ENCODE measurements around the gene POU2F3.
A peak's percentile ranks its signal among the peaks of the same experiment; 100 is the strongest.

POU2F3 gene

GRCh38 chr11:120290956-120291355 is 51.0 kb downstream of the POU2F3 start:
- Histone ChIP-seq H3K27ac (ENCODE audit: extremely low read depth, low read depth, low read length) (no peak overlapping the region), H3K4me3 (ENCODE audit: low read depth, low read length) (no peak overlapping the region), H3K4me1 (ENCODE audit: control insufficient read depth, insufficient read depth, low read length) (no peaks in the 10 kb centered on the region), H3K36me3 (ENCODE audit: control insufficient read depth in 2 of 2, insufficient read depth in 1 of 2, low read length in 2 of 2) (no peaks in the 10 kb centered on the region), H3K9me3 (ENCODE audit: control insufficient read depth, insufficient read depth, low read depth, low read length) (no peaks in the 10 kb centered on the region)
- POLR2A ChIA-PET = no interaction called here
- TF ChIP-seq GLIS1 (tag by site-specific recombination; IDR thresholded peaks at IDR 0.05) (peak; percentile 47), PRDM2 (tag by site-specific recombination; IDR thresholded peaks at IDR 0.05; ENCODE audit: borderline replicate concordance) (no peak)
- CTCF ChIA-PET = interaction anchor here (0.5 to 4.5 kb wide), 4 partner anchors 9 to 113 kb away, joined by 3 to 29 read pairs (median 3); no protein-coding TSS in a partner anchor

DNA sequence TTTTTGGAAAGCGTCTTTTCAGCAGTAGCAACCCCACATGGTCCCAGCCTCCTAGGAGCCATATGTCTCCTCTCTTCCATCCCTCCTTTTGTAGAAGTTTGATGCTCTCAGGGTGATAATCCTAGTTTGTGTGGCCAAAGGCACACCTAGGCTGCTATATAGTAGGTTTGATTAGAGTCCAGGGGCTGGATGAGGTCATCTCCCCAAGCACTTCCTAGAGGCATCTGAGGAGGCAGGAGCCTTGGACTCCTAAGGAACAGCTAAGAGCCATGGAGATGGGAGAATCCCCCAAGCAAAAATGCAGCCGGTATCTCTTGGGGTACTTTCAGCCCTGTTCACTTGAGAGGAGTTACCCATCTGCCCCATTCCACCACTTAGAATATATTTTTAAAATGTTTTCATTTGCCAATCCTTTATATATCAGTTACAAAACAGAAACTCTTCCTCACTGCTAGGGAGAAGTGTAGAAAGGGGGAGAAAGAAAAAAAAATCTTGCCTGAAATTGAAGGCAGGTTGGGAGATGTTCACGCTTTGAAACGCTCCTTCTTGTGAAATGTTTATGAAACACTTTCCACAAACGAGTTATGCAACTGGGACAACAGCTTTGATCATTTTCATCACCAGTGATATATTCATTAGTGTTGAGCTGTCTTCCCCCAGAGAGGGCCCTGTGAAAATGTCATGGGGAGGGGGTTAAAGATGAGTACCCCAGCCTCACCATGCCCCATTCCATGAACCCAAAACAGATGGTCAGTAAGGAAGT is 53.3 kb downstream of the POU2F3 start:
- CTCF ChIA-PET = interaction anchor here (0.6 to 14.7 kb wide), 6 partner anchors 9 to 60 kb away, joined by 3 to 349 read pairs (median 3); no protein-coding TSS in a partner anchor
- POLR2A ChIA-PET = no interaction called here
- TF ChIP-seq, protein P1, sequence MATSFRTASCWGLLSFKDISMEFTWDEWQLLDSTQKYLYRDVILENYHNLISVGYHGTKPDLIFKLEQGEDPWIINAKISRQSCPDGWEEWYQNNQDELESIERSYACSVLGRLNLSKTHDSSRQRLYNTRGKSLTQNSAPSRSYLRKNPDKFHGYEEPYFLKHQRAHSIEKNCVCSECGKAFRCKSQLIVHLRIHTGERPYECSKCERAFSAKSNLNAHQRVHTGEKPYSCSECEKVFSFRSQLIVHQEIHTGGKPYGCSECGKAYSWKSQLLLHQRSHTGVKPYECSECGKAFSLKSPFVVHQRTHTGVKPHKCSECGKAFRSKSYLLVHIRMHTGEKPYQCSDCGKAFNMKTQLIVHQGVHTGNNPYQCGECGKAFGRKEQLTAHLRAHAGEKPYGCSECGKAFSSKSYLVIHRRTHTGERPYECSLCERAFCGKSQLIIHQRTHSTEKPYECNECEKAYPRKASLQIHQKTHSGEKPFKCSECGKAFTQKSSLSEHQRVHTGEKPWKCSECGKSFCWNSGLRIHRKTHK (tag by site-specific recombination; IDR thresholded peaks at IDR 0.05) = no peak
- TF ChIP-seq ZNF366 (tag by site-specific recombination; conservative IDR thresholded peaks at IDR 0.05) = no peak
- 0 out of 2 replicates have a peak, but pooled peaks have one; percentile 15 for TF ChIP-seq ZNF335 (tag by site-specific recombination; conservative IDR thresholded peaks at IDR 0.05)
- TF ChIP-seq, protein P2, sequence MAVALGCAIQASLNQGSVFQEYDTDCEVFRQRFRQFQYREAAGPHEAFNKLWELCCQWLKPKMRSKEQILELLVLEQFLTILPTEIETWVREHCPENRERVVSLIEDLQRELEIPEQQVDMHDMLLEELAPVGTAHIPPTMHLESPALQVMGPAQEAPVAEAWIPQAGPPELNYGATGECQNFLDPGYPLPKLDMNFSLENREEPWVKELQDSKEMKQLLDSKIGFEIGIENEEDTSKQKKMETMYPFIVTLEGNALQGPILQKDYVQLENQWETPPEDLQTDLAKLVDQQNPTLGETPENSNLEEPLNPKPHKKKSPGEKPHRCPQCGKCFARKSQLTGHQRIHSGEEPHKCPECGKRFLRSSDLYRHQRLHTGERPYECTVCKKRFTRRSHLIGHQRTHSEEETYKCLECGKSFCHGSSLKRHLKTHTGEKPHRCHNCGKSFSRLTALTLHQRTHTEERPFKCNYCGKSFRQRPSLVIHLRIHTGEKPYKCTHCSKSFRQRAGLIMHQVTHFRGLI (tag by site-specific recombination; IDR thresholded peaks at IDR 0.05) = no peak

GRCh38 chr11:120294096-120294495 is 54.2 kb downstream of the POU2F3 start:
- no peaks in the 10 kb centered on the region for H3K36me3 ChIP-seq (ENCODE audit: control insufficient read depth in 2 of 2, insufficient read depth in 1 of 2, low read length in 2 of 2)
- CTCF ChIA-PET = interaction anchor here (0.7 to 14.7 kb wide), 5 partner anchors 8 to 61 kb away, joined by 3 to 349 read pairs (median 3); no protein-coding TSS in a partner anchor
- no peaks in the 10 kb centered on the region for H3K9me3 ChIP-seq (ENCODE audit: control insufficient read depth, insufficient read depth, low read depth, low read length)
- POLR2A ChIA-PET = no interaction called here
- no peaks in the 10 kb centered on the region for H3K4me1 ChIP-seq (ENCODE audit: control insufficient read depth, insufficient read depth, low read length)
- no peak overlapping the region for H3K27ac ChIP-seq (ENCODE audit: extremely low read depth, low read depth, low read length)
- no peak overlapping the region for H3K4me3 ChIP-seq (ENCODE audit: low read depth, low read length)
- TF ChIP-seq TCF7L2 (IDR thresholded peaks at IDR 0.05; ENCODE audit: borderline replicate concordance, low read depth, low read length) = no peak
- TF ChIP-seq ZNF623 (tag by site-specific recombination; IDR thresholded peaks at IDR 0.05) = no peak
- no peak for TF ChIP-seq ZSCAN23 (tag by site-specific recombination; IDR thresholded peaks at IDR 0.05)
- no peak for TF ChIP-seq ZNF121 (tag by site-specific recombination; IDR thresholded peaks at IDR 0.05)
- TF ChIP-seq, protein P3, sequence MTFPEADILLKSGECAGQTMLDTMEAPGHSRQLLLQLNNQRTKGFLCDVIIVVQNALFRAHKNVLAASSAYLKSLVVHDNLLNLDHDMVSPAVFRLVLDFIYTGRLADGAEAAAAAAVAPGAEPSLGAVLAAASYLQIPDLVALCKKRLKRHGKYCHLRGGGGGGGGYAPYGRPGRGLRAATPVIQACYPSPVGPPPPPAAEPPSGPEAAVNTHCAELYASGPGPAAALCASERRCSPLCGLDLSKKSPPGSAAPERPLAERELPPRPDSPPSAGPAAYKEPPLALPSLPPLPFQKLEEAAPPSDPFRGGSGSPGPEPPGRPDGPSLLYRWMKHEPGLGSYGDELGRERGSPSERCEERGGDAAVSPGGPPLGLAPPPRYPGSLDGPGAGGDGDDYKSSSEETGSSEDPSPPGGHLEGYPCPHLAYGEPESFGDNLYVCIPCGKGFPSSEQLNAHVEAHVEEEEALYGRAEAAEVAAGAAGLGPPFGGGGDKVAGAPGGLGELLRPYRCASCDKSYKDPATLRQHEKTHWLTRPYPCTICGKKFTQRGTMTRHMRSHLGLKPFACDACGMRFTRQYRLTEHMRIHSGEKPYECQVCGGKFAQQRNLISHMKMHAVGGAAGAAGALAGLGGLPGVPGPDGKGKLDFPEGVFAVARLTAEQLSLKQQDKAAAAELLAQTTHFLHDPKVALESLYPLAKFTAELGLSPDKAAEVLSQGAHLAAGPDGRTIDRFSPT (tag by site-specific recombination; IDR thresholded peaks at IDR 0.05) = no peak
- TF ChIP-seq ZNF555 (tag by site-specific recombination; conservative IDR thresholded peaks at IDR 0.05) = no peak
- no peak for TF ChIP-seq MEIS1 (CRISPR knock-in tag; IDR thresholded peaks at IDR 0.05; ENCODE audit: borderline replicate concordance)

More for the DNA sequence above, 53.3 kb downstream of the POU2F3 start:
- no peak overlapping the region for H3K27ac ChIP-seq (ENCODE audit: extremely low read depth, low read depth, low read length)
- H3K36me3 ChIP-seq (ENCODE audit: control insufficient read depth in 2 of 2, insufficient read depth in 1 of 2, low read length in 2 of 2) = no peaks in the 10 kb centered on the region
- H3K9me3 ChIP-seq (ENCODE audit: control insufficient read depth, insufficient read depth, low read depth, low read length) = no peaks in the 10 kb centered on the region
- H3K4me3 ChIP-seq (ENCODE audit: low read depth, low read length) = no peak overlapping the region
- H3K4me1 ChIP-seq (ENCODE audit: control insufficient read depth, insufficient read depth, low read length) = no peaks in the 10 kb centered on the region
